Measurements from ENCODE around the gene SDHAF1.
"Not testable (repeated sequence)": the region's sequence is repeated elsewhere in the genome, so short reads cannot be mapped to it uniquely, and the experiment has no call there.

Gene SDHAF1

GRCh38 chr19:36027696-36028095 is 32.7 kb downstream of the SDHAF1 start:
- H3K4me3 ChIP-seq (ENCODE audit: low read length) = no peak overlapping the region
- peaks cover 37% of the 10 kb centered on the region for H3K36me3 ChIP-seq (ENCODE audit: insufficient read depth, low read length)
- H3K27me3 ChIP-seq (ENCODE audit: control insufficient read depth, insufficient read depth, low read length) = no peaks in the 10 kb centered on the region
- H3K9ac ChIP-seq (ENCODE audit: low read depth, low read length) = no peak overlapping the region
- H3K9me3 ChIP-seq (replicated peaks; ENCODE audit: low read length) = no peaks in the 10 kb centered on the region
- H3K4me2 ChIP-seq (ENCODE audit: low read length) = no peak overlapping the region
- peaks cover 3% of the 10 kb centered on the region for H3K4me1 ChIP-seq (ENCODE audit: control insufficient read depth, insufficient read depth, low read length)

GRCh38 chr19:36028313-36029041 is 33.5 kb downstream of the SDHAF1 start:
- H3K4me2 ChIP-seq (ENCODE audit: low read length) = no peak overlapping the region
- no peak overlapping the region for H3K9ac ChIP-seq (ENCODE audit: low read depth, low read length)
- H3K4me1 ChIP-seq (ENCODE audit: control insufficient read depth, insufficient read depth, low read length) = peaks cover 9% of the 10 kb centered on the region
- H3K27me3 ChIP-seq (ENCODE audit: control insufficient read depth, insufficient read depth, low read length) = no peaks in the 10 kb centered on the region
- no peaks in the 10 kb centered on the region for H3K9me3 ChIP-seq (replicated peaks; ENCODE audit: low read length)
- H3K36me3 ChIP-seq (ENCODE audit: insufficient read depth, low read length) = peaks cover 31% of the 10 kb centered on the region
- no peak overlapping the region for H3K4me3 ChIP-seq (ENCODE audit: low read length)

GRCh38 chr19:36030264-36031148 is 35.5 kb downstream of the SDHAF1 start:
- Histone ChIP-seq H3K9ac (ENCODE audit: low read depth, low read length) (no peak overlapping the region), H3K4me2 (ENCODE audit: low read length) (no peak overlapping the region), H3K9me3 (replicated peaks; ENCODE audit: low read length) (no peaks in the 10 kb centered on the region), H3K4me1 (ENCODE audit: control insufficient read depth, insufficient read depth, low read length) (peaks cover 9% of the 10 kb centered on the region), H3K36me3 (ENCODE audit: insufficient read depth, low read length) (peaks cover 19% of the 10 kb centered on the region), H3K4me3 (ENCODE audit: low read length) (no peak overlapping the region), H3K27me3 (ENCODE audit: control insufficient read depth, insufficient read depth, low read length) (no peaks in the 10 kb centered on the region)

GRCh38 chr19:36031308-36031707 is 36.3 kb downstream of the SDHAF1 start:
- H3K9me3 ChIP-seq (replicated peaks; ENCODE audit: low read length) = no peaks in the 10 kb centered on the region
- no peak overlapping the region for H3K9ac ChIP-seq (ENCODE audit: low read depth, low read length)
- H3K36me3 ChIP-seq (ENCODE audit: insufficient read depth, low read length) = peaks cover 18% of the 10 kb centered on the region
- no peak overlapping the region for H3K4me3 ChIP-seq (ENCODE audit: low read length)
- H3K27me3 ChIP-seq (ENCODE audit: control insufficient read depth, insufficient read depth, low read length) = no peaks in the 10 kb centered on the region
- H3K4me1 ChIP-seq (ENCODE audit: control insufficient read depth, insufficient read depth, low read length) = peaks cover 9% of the 10 kb centered on the region
- no peak overlapping the region for H3K4me2 ChIP-seq (ENCODE audit: low read length)

GRCh38 chr19:36032251-36033104 is 37.5 kb downstream of the SDHAF1 start, which contains the start of gene CLIP3:
Gene CLIP3, minus strand, starts transcription at chr19:36032873. Its CDS starts 516 bp downstream, at chr19:36032357.
- Histone ChIP-seq H3K9ac (ENCODE audit: low read depth, low read length) (peak within 1 kb of the TSS; percentile 85), H3K9me3 (replicated peaks; ENCODE audit: low read length) (no peaks in the 10 kb centered on the region), H3K4me3 (ENCODE audit: low read length) (peak within 1 kb of the TSS; percentile 79), H3K36me3 (ENCODE audit: insufficient read depth, low read length) (peaks cover 6% of the 10 kb centered on the region), H3K4me2 (ENCODE audit: low read length) (peak within 1 kb of the TSS; percentile 100), H3K4me1 (ENCODE audit: control insufficient read depth, insufficient read depth, low read length) (peaks cover 9% of the 10 kb centered on the region), H3K27me3 (ENCODE audit: control insufficient read depth, insufficient read depth, low read length) (no peaks in the 10 kb centered on the region)

GRCh38 chr19:36040495-36040894 is 45.5 kb downstream of the SDHAF1 start:
- peaks cover 15% of the 10 kb centered on the region for H3K4me1 ChIP-seq (ENCODE audit: control insufficient read depth, insufficient read depth, low read length)
- H3K4me2 ChIP-seq (ENCODE audit: low read length) = no peak overlapping the region

GRCh38 chr19:36041092-36041491 is 46.1 kb downstream of the SDHAF1 start:
- H3K27me3 ChIP-seq (ENCODE audit: control insufficient read depth, insufficient read depth, low read length); H3K36me3 ChIP-seq (ENCODE audit: insufficient read depth, low read length); H3K9me3 ChIP-seq (replicated peaks; ENCODE audit: low read length); H3K4me3 ChIP-seq (ENCODE audit: low read length); H3K9ac ChIP-seq (ENCODE audit: low read depth, low read length); H3K4me2 ChIP-seq (ENCODE audit: low read length): not testable (repeated sequence)
- H3K4me1 ChIP-seq (ENCODE audit: control insufficient read depth, insufficient read depth, low read length) = peaks cover 15% of the 10 kb centered on the region

More at GRCh38 chr19:36040495-36040894, 45.5 kb downstream of the SDHAF1 start:
- no peaks in the 10 kb centered on the region for H3K36me3 ChIP-seq (ENCODE audit: insufficient read depth, low read length)
- H3K9me3 ChIP-seq (replicated peaks; ENCODE audit: low read length) = no peaks in the 10 kb centered on the region
- H3K9ac ChIP-seq (ENCODE audit: low read depth, low read length) = no peak overlapping the region
- no peaks in the 10 kb centered on the region for H3K27me3 ChIP-seq (ENCODE audit: control insufficient read depth, insufficient read depth, low read length)
- no peak overlapping the region for H3K4me3 ChIP-seq (ENCODE audit: low read length)

- Histone ChIP-seq H3K9ac (ENCODE audit: low read depth, low read length) (peak overlapping the region; percentile 25), H3K9me3 (replicated peaks; ENCODE audit: low read length) (no peaks in the 10 kb centered on the region), H3K36me3 (ENCODE audit: insufficient read depth, low read length) (no peaks in the 10 kb centered on the region), H3K4me2 (ENCODE audit: low read length) (peak overlapping the region; percentile 56), H3K27me3 (ENCODE audit: control insufficient read depth, insufficient read depth, low read length) (no peaks in the 10 kb centered on the region), H3K4me1 (ENCODE audit: control insufficient read depth, insufficient read depth, low read length) (peaks cover 22% of the 10 kb centered on the region), H3K4me3 (ENCODE audit: low read length) (peak overlapping the region; percentile 21)
Observed at GRCh38 chr19:36041831-36042230, 46.8 kb downstream of the SDHAF1 start.

- Histone ChIP-seq H3K4me1 (ENCODE audit: control insufficient read depth, insufficient read depth, low read length) (peaks cover 22% of the 10 kb centered on the region), H3K4me2 (ENCODE audit: low read length) (no peak overlapping the region), H3K36me3 (ENCODE audit: insufficient read depth, low read length) (no peaks in the 10 kb centered on the region), H3K4me3 (ENCODE audit: low read length) (no peak overlapping the region), H3K9me3 (replicated peaks; ENCODE audit: low read length) (no peaks in the 10 kb centered on the region), H3K9ac (ENCODE audit: low read depth, low read length) (no peak overlapping the region), H3K27me3 (ENCODE audit: control insufficient read depth, insufficient read depth, low read length) (no peaks in the 10 kb centered on the region)
Observed at GRCh38 chr19:36043952-36044351, 49.0 kb downstream of the SDHAF1 start.
